Heart left ventricle (tissue), 13 donors: ENCODE measurements around the gene TSR1.

Experiments used
- POLR2A ChIP-seq, 2 donors: fragments of 450-650 bp; IDR thresholded peaks; one replicate each; pipeline ENCODE4 v1.6.1; 2017; ENCODE audit warnings: antibody characterized with exemption in 2 of 2, mild to moderate bottlenecking in 2 of 2, moderate library complexity in 2 of 2
- TF ChIP-seq, protein P1 (sequence below), 12 donors: fragments of 200-600 bp; sonication (generic) in 4 of 12; IDR thresholded peaks; one replicate each; pipeline versions ENCODE4 v1.5.0 to v1.8.0; 2018 to 2022; ENCODE audit warnings: antibody characterized with exemption in 12 of 12, mild to moderate bottlenecking in 5 of 12
- donor health status: ischemic (EF 13 %, LVEDD 7.1; RV severe dilation, severe dysfunction).
- donor health status: DM: no; HTN: yes; CAD: no.
- donor health status: DM: no; HTN: no; CAD: no.
- donor health status: ischemic (EF 25% LVEDD 6.9; RV normal size, moderate dysfunction).
- donor health status: ischemic (EF 25% LVEDD 5.7; RV mildly dilated, moderate dysfunction).
- donor health status: ischemic (EF 35%, LVEDD 5.7; RV mildly dilated, moderate dysfunction).
- donor health status: nonischemic (EF 11% LVEDD 7.7; RV severe dilation, severe dysfunction).
- donor health status: DM: yes; HTN: yes; CAD: no.
- donor health status: PGD.
- donor health status: ischemic (EF 29% LVEDD 5.4; RV normal size, mild dysfunction).
- donor health status: nonischemic (EF 23%, LVEDD 6.1; RV moderate dilation, normal function).

DNA sequence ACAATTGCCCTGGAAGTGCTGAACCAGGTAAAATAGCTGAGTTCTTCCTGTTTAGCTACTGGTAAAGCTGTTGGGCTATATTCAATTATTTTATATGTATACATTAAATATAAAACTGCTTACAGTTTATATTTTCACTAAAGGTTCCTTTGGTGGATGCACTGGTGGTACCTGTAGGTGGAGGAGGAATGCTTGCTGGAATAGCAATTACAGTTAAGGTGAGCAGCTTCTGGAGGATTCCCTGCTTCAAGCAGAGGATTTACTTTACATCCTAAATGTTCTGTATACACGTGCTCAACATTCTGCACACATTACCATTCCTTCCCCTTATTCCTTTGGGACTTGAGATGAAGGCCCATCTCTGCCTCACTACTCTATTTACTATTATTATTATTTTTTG lies 14.9 kb downstream of the TSR1 start:
- TF ChIP-seq, protein P1, sequence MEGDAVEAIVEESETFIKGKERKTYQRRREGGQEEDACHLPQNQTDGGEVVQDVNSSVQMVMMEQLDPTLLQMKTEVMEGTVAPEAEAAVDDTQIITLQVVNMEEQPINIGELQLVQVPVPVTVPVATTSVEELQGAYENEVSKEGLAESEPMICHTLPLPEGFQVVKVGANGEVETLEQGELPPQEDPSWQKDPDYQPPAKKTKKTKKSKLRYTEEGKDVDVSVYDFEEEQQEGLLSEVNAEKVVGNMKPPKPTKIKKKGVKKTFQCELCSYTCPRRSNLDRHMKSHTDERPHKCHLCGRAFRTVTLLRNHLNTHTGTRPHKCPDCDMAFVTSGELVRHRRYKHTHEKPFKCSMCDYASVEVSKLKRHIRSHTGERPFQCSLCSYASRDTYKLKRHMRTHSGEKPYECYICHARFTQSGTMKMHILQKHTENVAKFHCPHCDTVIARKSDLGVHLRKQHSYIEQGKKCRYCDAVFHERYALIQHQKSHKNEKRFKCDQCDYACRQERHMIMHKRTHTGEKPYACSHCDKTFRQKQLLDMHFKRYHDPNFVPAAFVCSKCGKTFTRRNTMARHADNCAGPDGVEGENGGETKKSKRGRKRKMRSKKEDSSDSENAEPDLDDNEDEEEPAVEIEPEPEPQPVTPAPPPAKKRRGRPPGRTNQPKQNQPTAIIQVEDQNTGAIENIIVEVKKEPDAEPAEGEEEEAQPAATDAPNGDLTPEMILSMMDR (IDR thresholded peaks at IDR 0.05) = no peak
- TF ChIP-seq POLR2A (IDR thresholded peaks at IDR 0.05) = no peak
